GM13977 (cell line): ENCODE data around the gene BPTF.
"Not testable (repeated sequence)": the region's sequence is repeated elsewhere in the genome, so short reads cannot be mapped to it uniquely, and the experiment has no call there.

Experiments used
- DNase-seq: peaks from one replicate; pipeline ENCODE4 v3.0.0; 2012; ENCODE audit warnings: low spot score
- in situ Hi-C: fragments of 300-500 bp; cut with MboI; formaldehyde crosslinking; loops from one replicate; pipeline ENCODE4 v1.12.0; 2022; ENCODE audit warnings: low sequenced_read_pairs, low pct_unique_long_range_greater_than_20kb, mixed read lengths, inconsistent platforms; ENCODE audit not compliant: unreplicated experiment
- TF ChIP-seq, protein P1 (sequence below): IDR thresholded peaks from 2 replicates; pipeline ENCODE4 v1.5.1; 2012; ENCODE audit warnings: mild to moderate bottlenecking, control low read depth; ENCODE audit not compliant: insufficient read depth; ENCODE audit errors: extremely low read depth, missing control alignments

Gene BPTF

DNA sequence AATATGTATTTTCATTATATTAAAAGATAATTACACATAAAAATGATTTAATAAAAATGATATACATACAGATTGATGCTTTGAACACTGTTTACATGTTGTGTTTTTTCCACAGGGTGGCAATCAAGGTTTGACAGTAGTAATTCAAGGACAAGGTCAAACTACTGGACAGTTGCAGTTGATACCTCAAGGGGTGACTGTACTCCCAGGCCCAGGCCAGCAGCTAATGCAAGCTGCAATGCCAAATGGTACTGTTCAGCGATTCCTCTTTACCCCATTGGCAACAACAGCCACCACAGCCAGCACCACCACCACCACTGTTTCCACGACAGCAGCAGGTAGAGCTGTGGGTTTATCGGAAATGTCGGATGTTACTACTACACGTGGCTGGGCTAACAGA, 118.7 kb downstream of the BPTF start:
- no peak for DNase-seq
- in situ Hi-C loops = no loop called here
- TF ChIP-seq, protein P1, sequence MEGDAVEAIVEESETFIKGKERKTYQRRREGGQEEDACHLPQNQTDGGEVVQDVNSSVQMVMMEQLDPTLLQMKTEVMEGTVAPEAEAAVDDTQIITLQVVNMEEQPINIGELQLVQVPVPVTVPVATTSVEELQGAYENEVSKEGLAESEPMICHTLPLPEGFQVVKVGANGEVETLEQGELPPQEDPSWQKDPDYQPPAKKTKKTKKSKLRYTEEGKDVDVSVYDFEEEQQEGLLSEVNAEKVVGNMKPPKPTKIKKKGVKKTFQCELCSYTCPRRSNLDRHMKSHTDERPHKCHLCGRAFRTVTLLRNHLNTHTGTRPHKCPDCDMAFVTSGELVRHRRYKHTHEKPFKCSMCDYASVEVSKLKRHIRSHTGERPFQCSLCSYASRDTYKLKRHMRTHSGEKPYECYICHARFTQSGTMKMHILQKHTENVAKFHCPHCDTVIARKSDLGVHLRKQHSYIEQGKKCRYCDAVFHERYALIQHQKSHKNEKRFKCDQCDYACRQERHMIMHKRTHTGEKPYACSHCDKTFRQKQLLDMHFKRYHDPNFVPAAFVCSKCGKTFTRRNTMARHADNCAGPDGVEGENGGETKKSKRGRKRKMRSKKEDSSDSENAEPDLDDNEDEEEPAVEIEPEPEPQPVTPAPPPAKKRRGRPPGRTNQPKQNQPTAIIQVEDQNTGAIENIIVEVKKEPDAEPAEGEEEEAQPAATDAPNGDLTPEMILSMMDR = no peak

DNA sequence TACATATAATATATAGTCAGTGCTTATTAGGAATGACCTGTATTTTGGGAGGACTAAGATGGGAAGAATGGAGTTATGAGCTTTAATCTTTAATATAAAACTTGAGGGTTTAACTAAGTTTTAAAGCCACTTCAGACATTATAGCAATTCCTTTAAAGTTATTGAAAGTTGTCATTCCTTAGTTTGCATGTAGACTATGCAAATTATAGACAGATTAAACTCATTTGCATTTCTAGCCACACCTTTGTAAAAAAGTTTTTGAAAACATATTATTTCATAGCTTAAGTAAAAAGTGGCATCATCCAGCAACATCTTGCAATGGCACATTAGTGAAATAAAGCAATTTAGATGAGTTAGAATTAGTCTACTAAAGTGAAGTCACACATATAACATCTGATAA, 121.2 kb downstream of the BPTF start:
- TF ChIP-seq, protein P1 = no peak
- no peak for DNase-seq
- in situ Hi-C loops = no loop called here

DNA sequence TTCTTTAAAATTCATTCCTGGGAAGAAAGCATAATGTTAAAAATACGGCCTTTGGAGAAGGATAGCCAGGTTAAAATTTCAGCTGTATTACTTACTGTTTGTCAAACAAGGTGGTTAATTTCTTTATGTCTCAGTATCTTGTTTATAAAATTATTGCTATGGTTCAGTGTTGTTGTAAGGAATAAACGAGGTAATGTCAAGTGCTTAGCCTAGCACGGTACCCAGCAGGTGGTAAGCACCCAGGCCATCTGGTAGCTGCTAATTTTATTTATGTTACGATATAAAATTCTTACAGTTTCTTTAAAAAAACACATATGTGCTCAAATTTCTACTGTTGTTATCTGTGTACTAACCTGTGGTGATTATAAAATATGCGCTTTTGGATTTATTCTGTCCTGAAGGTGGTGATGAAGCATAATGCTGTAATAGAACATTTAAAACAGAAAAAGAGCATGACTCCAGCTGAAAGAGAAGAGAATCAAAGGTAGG, 122.1 kb downstream of the BPTF start:
- TF ChIP-seq, protein P1 = no peak
- no peak for DNase-seq
- in situ Hi-C loops = no loop called here

DNA sequence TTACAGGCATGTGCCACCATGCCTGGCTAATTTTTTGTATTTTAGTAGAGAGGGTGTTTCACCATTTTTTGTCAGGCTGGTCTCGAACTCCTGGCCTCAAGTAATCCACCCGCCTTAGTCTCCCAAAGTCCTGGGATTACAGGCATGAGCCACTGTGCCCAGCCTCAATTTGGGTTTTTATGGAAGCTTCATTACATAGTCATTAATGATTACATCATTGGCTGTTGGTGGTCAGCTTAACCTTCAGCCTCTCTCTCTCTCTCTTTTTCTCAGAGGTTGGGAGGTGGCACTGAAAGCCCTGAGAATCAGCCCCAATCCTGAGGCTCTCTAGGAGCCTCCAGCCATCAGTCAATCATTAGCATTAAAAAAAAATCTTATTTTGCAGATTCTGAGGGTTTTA, 125.6 kb downstream of the BPTF start:
- DNase-seq = no peak
- in situ Hi-C loops = no loop called here
- TF ChIP-seq, protein P1 = no peak

DNA sequence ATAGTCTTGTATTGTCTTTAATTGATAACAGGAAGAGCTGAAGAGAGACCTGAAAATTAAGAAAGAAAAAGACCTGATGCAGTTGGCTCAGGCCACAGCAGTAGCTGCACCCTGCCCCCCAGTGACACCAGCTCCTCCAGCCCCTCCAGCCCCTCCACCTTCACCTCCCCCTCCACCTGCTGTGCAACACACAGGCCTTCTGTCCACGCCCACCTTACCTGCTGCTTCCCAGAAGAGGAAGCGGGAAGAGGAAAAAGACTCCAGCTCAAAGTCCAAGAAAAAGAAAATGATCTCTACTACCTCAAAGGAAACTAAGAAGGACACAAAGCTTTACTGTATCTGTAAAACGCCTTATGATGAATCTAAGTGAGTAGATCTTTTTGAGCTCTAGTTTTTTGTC, 134.2 kb downstream of the BPTF start:
- DNase-seq = no peak
- TF ChIP-seq, protein P1 = no peak
- in situ Hi-C loops = no loop called here

DNA sequence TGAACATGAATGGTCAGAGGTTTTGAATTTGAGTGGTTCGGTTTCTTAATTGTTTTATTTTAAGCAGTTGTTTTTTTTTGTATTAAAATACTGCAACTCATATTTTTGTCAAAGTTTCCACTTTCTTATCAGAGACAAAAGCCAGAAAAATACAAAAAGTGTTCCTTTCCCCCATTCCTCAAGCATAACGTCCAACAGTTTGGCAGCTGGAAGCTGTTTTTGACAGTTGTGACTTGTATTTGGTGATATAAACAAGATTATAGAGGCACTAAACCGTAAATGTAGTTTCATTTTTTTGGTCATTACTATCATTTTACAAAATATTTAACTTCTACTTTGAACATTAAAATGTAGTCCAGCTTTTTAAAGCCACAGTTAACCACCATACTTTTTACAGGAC, 135.0 kb downstream of the BPTF start:
- DNase-seq, in situ Hi-C loops: not testable (repeated sequence)

DNA sequence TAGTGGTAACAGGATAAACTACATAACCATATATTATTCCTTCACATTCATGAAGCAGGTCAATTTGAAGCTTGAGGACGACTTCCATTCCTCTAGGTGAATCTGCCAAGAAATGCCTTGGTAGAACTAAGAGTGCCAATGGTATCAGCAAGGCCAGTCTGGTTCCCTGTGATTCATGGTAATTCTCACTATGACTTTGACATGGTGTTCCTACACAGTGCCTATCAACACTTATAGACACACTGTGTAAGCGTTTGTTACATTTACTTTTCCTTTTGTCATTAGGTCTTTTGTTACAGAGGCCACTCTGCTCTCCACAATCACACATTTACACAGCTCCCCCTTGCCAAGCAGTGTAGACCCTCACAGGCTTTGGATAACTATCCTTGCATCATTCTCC, 136.9 kb downstream of the BPTF start:
- in situ Hi-C loops, DNase-seq: not testable (repeated sequence)

DNA sequence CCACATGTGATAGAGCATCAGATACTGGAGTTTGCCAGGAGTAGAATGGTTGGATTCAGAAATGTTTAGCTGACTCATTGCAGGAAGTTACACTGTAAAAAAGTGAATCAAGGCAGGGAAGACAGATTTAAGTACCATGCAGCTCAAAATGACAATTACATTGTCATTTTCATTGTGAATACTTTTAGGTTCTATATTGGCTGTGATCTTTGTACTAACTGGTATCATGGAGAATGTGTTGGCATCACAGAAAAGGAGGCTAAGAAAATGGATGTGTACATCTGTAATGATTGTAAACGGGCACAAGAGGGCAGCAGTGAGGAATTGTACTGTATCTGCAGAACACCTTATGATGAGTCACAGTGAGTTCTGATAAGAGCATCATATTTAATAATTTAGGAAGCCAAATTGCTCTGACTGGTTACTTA, 137.9 kb downstream of the BPTF start:
- TF ChIP-seq, protein P1 = peak; percentile 59
- peak; percentile 32 for DNase-seq
- in situ Hi-C loops = not testable (repeated sequence)
